ENCODE data around the gene EGR2. TPM values are rescaled to one million over a fixed set of nuclear protein-coding genes. Genes with fewer than 3 reads are reported as not detected.

EGR2 gene
- total and polyA plus RNA-seq, 2 donors (not counting 3 experiments of a cell fraction or from before 2014, with no cell fraction given), result 0.46 to 0.47 TPM

- Histone ChIP-seq H3K27me3 (ENCODE audit: control insufficient read depth in 2 of 2, insufficient read depth in 2 of 2, low read length in 2 of 2) (peaks cover 27 to 38% of the 10 kb centered on the region in 2 experiments), H3K9me3 (replicated peaks; ENCODE audit: control insufficient read depth, insufficient read depth, low read length) (no peaks in the 10 kb centered on the region), H3K4me1 (ENCODE audit: control insufficient read depth, extremely low read depth, insufficient read depth, low read length) (peaks cover 13% of the 10 kb centered on the region), H3K36me3 (ENCODE audit: control insufficient read depth in 2 of 2, extremely low read depth in 1 of 2, insufficient read depth in 2 of 2, low read length in 2 of 2) (no peaks in the 10 kb centered on the region), H3K79me2 (ENCODE audit: control insufficient read depth, insufficient read depth, low read length) (peaks cover 13% of the 10 kb centered on the region), H3K9me1 (replicated peaks; ENCODE audit: control insufficient read depth, extremely low read depth, insufficient read depth, low read length) (no peaks in the 10 kb centered on the region), H3K9ac (replicated peaks; ENCODE audit: extremely low read depth, insufficient read depth, low read length) (no peak overlapping the region), H4K20me1 (replicated peaks; ENCODE audit: control insufficient read depth, extremely low read depth, insufficient read depth, low read length) (no peaks in the 10 kb centered on the region), H3K4me3 (replicated peaks in 1 of 3; ENCODE audit: insufficient read depth in 1 of 3, low read depth in 1 of 3, low read length in 3 of 3) (no peak overlapping the region), H3K27ac (ENCODE audit: insufficient read depth, low read depth, low read length) (no peak overlapping the region), H2AFZ (ENCODE audit: low read depth, low read length) (no peak overlapping the region), H3K4me2 (ENCODE audit: insufficient read depth, low read length) (no peak overlapping the region)
- intact Hi-C loops (cut with micrococcal nuclease) (no loop called here), dilution Hi-C loops (cut with MboI; ENCODE audit: extremely low pct_ligation_motif_present, low sequenced_read_pairs) (no loop called here)
- POLR2A ChIA-PET, result no interaction called here
- CTCF ChIA-PET, result interaction anchor here (4.5 kb wide), 1 partner anchor 16 kb away, joined by 30 read pairs; no protein-coding TSS in a partner anchor
- no peak for DNase-seq (ENCODE audit: low read depth, low spot score)
- BruUV-seq (replicated peaks), result no TSS peak
- no peak for FAIRE-seq
- no peak for TF ChIP-seq JUN (IDR thresholded peaks at IDR 0.05; ENCODE audit: borderline replicate concordance, insufficient read depth, insufficient read length, low read depth)
- TF ChIP-seq POLR2AphosphoS5 (IDR thresholded peaks at IDR 0.05; ENCODE audit: insufficient read depth, low read depth, low read length), result no peak
- no peak for TF ChIP-seq GATA2 (IDR thresholded peaks at IDR 0.05; ENCODE audit: insufficient read depth, insufficient read length, low read depth, low read length)
- no peak for TF ChIP-seq MYC (IDR thresholded peaks at IDR 0.05; ENCODE audit: low read depth, low read length)
- TF ChIP-seq MAX (IDR thresholded peaks at IDR 0.05; ENCODE audit: insufficient read depth, insufficient read length), result no peak
- TF ChIP-seq EZH2 (IDR thresholded peaks at IDR 0.05; ENCODE audit: borderline replicate concordance, low read depth, low read length, severe bottlenecking), result no peak
- TF ChIP-seq CTCF (IDR thresholded peaks at IDR 0.05; ENCODE audit: extremely low read depth in 1 of 2, insufficient read depth in 1 of 2, low read depth in 1 of 2, low read length in 2 of 2), result no peak
- TF ChIP-seq FOS (IDR thresholded peaks at IDR 0.05; ENCODE audit: borderline replicate concordance, insufficient read depth, low read length), result no peak
- no peak for TF ChIP-seq POLR2A (IDR thresholded peaks at IDR 0.05; ENCODE audit: low read depth, low read length)
Measured at GRCh38 chr10:62801871-62802270, 14.3 kb downstream of the EGR2 start.
